ENCODE data around the gene LRRC4C.

GRCh38 chr11:41190437-41191082 lies 268.9 kb downstream of the LRRC4C start:
- TF ChIP-seq, protein P1, sequence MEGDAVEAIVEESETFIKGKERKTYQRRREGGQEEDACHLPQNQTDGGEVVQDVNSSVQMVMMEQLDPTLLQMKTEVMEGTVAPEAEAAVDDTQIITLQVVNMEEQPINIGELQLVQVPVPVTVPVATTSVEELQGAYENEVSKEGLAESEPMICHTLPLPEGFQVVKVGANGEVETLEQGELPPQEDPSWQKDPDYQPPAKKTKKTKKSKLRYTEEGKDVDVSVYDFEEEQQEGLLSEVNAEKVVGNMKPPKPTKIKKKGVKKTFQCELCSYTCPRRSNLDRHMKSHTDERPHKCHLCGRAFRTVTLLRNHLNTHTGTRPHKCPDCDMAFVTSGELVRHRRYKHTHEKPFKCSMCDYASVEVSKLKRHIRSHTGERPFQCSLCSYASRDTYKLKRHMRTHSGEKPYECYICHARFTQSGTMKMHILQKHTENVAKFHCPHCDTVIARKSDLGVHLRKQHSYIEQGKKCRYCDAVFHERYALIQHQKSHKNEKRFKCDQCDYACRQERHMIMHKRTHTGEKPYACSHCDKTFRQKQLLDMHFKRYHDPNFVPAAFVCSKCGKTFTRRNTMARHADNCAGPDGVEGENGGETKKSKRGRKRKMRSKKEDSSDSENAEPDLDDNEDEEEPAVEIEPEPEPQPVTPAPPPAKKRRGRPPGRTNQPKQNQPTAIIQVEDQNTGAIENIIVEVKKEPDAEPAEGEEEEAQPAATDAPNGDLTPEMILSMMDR (IDR thresholded peaks at IDR 0.05), result no peak
- TF ChIP-seq EZH2 (IDR thresholded peaks at IDR 0.05) (no peak), EZH2phosphoT487 (IDR thresholded peaks at IDR 0.05) (no peak)
